Loucy (cell line): ENCODE data around the gene SYTL1.

Experiments
- H2AFZ ChIP-seq: fragments of 200-600 bp; sonication (generic); 2 replicates; pipeline ENCODE4 v1.6.0; 2016; ENCODE audit warnings: antibody characterized with exemption, mild to moderate bottlenecking, low read length, moderate library complexity
- H3F3A ChIP-seq: fragments of 200-600 bp; 2 replicates; pipeline ENCODE4 v1.6.0; 2016; ENCODE audit warnings: antibody characterized with exemption, low read depth, mild to moderate bottlenecking
- H3K27me3 ChIP-seq: fragments of 200-600 bp; sonication (generic); 2 replicates; pipeline ENCODE4 v1.6.1; 2014; ENCODE audit warnings: low read length, mild to moderate bottlenecking; ENCODE audit not compliant: insufficient read depth, poor library complexity, severe bottlenecking
- H3K36me3 ChIP-seq: fragments of 200-600 bp; sonication (generic); 2 replicates; pipeline ENCODE4 v1.6.1; 2016; ENCODE audit warnings: low read length; ENCODE audit not compliant: insufficient read depth
- H3K4me1 ChIP-seq: fragments of 200-600 bp; sonication (generic); 2 replicates; pipeline ENCODE4 v1.5.1; 2014; ENCODE audit warnings: low read length, mild to moderate bottlenecking; ENCODE audit not compliant: insufficient read depth, poor library complexity, severe bottlenecking
- H3K4me2 ChIP-seq: fragments of 200-600 bp; sonication (generic); 2 replicates; pipeline ENCODE4 v1.6.0; 2014; ENCODE audit warnings: antibody characterized with exemption, low read length, low read depth, mild to moderate bottlenecking; ENCODE audit not compliant: poor library complexity, severe bottlenecking
- H3K4me3 ChIP-seq: fragments of 200-600 bp; sonication (generic); 2 replicates; pipeline ENCODE4 v1.5.1; 2014; ENCODE audit warnings: low read length, mild to moderate bottlenecking, mixed read lengths; ENCODE audit not compliant: poor library complexity, severe bottlenecking
- H3K79me2 ChIP-seq: fragments of 200-600 bp; sonication (generic); 2 replicates; pipeline ENCODE4 v1.6.1; 2014; ENCODE audit warnings: low read length; ENCODE audit not compliant: insufficient read depth
- H3K9ac ChIP-seq: fragments of 200-600 bp; sonication (generic); 2 replicates; pipeline ENCODE4 v1.6.0; 2014; ENCODE audit warnings: mild to moderate bottlenecking, low read depth, low read length, moderate library complexity; ENCODE audit not compliant: poor library complexity, severe bottlenecking
- H3K9me2 ChIP-seq: fragments of 200-600 bp; sonication (generic); replicated peaks from 2 replicates; pipeline ENCODE4 v1.6.1; 2016; ENCODE audit warnings: low read depth, low read length, mixed read lengths
- H3K9me3 ChIP-seq: fragments of 200-600 bp; sonication (generic); 2 replicates; pipeline ENCODE4 v1.6.1; 2014; ENCODE audit warnings: mild to moderate bottlenecking, antibody characterized with exemption, low read length, low read depth; ENCODE audit not compliant: insufficient read depth
- H4K20me1 ChIP-seq: fragments of 200-600 bp; sonication (generic); 2 replicates; pipeline ENCODE4 v1.6.0; 2014; ENCODE audit warnings: antibody characterized with exemption, low read length, mild to moderate bottlenecking; ENCODE audit not compliant: insufficient read depth, poor library complexity, severe bottlenecking
- CTCF ChIP-seq: fragments of 200-600 bp; sonication (generic); conservative IDR thresholded peaks from 2 replicates; pipeline ENCODE4 v1.5.1; 2014; ENCODE audit warnings: mild to moderate bottlenecking, antibody characterized with exemption, low read length
- EZH2phosphoT487 ChIP-seq: fragments of 200-600 bp; IDR thresholded peaks from 2 replicates; pipeline ENCODE4 v1.6.1; 2018; ENCODE audit warnings: antibody characterized with exemption, mild to moderate bottlenecking, moderate library complexity, borderline replicate concordance

The SYTL1 gene

GRCh38 chr1:27355683-27356082, 13.9 kb downstream of the SYTL1 start:
- Histone ChIP-seq H3F3A (no peaks in the 10 kb centered on the region), H3K4me1 (no peaks in the 10 kb centered on the region), H3K4me3 (no peak overlapping the region), H3K4me2 (no peak overlapping the region), H3K79me2 (no peaks in the 10 kb centered on the region), H3K9me2 (no peaks in the 10 kb centered on the region), H3K9me3 (no peaks in the 10 kb centered on the region), H3K36me3 (no peaks in the 10 kb centered on the region), H3K9ac (no peak overlapping the region), H4K20me1 (no peaks in the 10 kb centered on the region), H3K27me3 (no peaks in the 10 kb centered on the region), H2AFZ (no peak overlapping the region)
- TF ChIP-seq CTCF (no peak), EZH2phosphoT487 (no peak)

GRCh38 chr1:27356277-27356618, 14.4 kb downstream of the SYTL1 start:
- Histone ChIP-seq H4K20me1 (no peaks in the 10 kb centered on the region), H3K79me2 (no peaks in the 10 kb centered on the region), H3K4me2 (no peak overlapping the region), H3K9ac (no peak overlapping the region), H3K27me3 (no peaks in the 10 kb centered on the region), H3K4me1 (no peaks in the 10 kb centered on the region), H3K9me3 (no peaks in the 10 kb centered on the region), H3K9me2 (no peaks in the 10 kb centered on the region), H2AFZ (no peak overlapping the region), H3K36me3 (no peaks in the 10 kb centered on the region), H3K4me3 (no peak overlapping the region), H3F3A (no peaks in the 10 kb centered on the region)
- TF ChIP-seq CTCF = no peak
- no peak for TF ChIP-seq EZH2phosphoT487

GRCh38 chr1:27356619-27357280, 14.9 kb downstream of the SYTL1 start:
- Histone ChIP-seq H3K79me2 (no peaks in the 10 kb centered on the region), H3K9me3 (no peaks in the 10 kb centered on the region), H2AFZ (peak overlapping the region; percentile 77; the same call in 1 of the 2 replicates), H3K9me2 (no peaks in the 10 kb centered on the region), H3K27me3 (no peaks in the 10 kb centered on the region), H3K4me3 (peak overlapping the region; percentile 65), H4K20me1 (no peaks in the 10 kb centered on the region), H3F3A (no peaks in the 10 kb centered on the region), H3K36me3 (no peaks in the 10 kb centered on the region), H3K9ac (peak overlapping the region; percentile 64), H3K4me1 (no peaks in the 10 kb centered on the region), H3K4me2 (peak overlapping the region; percentile 67)
- TF ChIP-seq CTCF (no peak), EZH2phosphoT487 (no peak)
